CD4-positive, alpha-beta T cell (primary cell): ENCODE measurements around the gene POU2F3. TPM values are rescaled to one million over a fixed set of nuclear protein-coding genes. Genes with fewer than 3 reads are reported as not detected.

ENCODE experiments used
- ATAC-seq: fragments of 200-7000 bp; cut with Tn5 transposase; one replicate; pipeline ENCODE4 v1.10.0; 2022; ENCODE audit warnings: mild to moderate bottlenecking; ENCODE audit not compliant: poor library complexity
- CTCF ChIA-PET: fragments of 350-600 bp; sonication (Branson Sonifier 250); formaldehyde crosslinking; loops from one replicate; lab custom pipeline; 2021; ENCODE audit warnings: antibody characterized with exemption, inconsistent platforms; lab: Charles Lee
- POLR2A ChIA-PET: fragments of 350-600 bp; sonication (Branson Sonifier 250); formaldehyde crosslinking; loops from one replicate; lab custom pipeline; 2021; ENCODE audit warnings: antibody characterized with exemption, inconsistent platforms; lab: Charles Lee
- DNase-seq, 14 experiments: peaks; one replicate each; pipeline ENCODE4 v3.0.0-alpha.2; 2013 to 2020; ENCODE audit warnings: mixed read lengths in 2 of 14
- H3K27ac ChIP-seq, 2 donors: one replicate each; pipeline versions ENCODE4 v1.5.1 to v1.7.0; 2013; ENCODE audit warnings: low read length in 2 of 2, low read depth in 1 of 2, mild to moderate bottlenecking in 1 of 2
- H3K27me3 ChIP-seq, 2 experiments: 1 replicate in 1 of 2; 2 replicates in 1 of 2; pipeline versions ENCODE4 v1.6.1 to v1.7.0; 2013; ENCODE audit warnings: low read length in 2 of 2, control low read depth in 1 of 2, mild to moderate bottlenecking in 1 of 2, moderate library complexity in 1 of 2; ENCODE audit not compliant: insufficient read depth in 2 of 2, control insufficient read depth in 1 of 2
- H3K36me3 ChIP-seq: one replicate; pipeline ENCODE4 v1.6.1; 2013; ENCODE audit warnings: low read length, control low read depth; ENCODE audit not compliant: insufficient read depth
- H3K4me1 ChIP-seq: one replicate; pipeline ENCODE4 v1.6.1; 2013; ENCODE audit warnings: low read length, control low read depth; ENCODE audit not compliant: insufficient read depth
- H3K4me3 ChIP-seq: one replicate; pipeline ENCODE4 v1.5.1; 2013; ENCODE audit warnings: mild to moderate bottlenecking, low read length, moderate library complexity
- H3K9me3 ChIP-seq, 2 experiments: 1 replicate in 1 of 2; 2 replicates in 1 of 2; pipeline versions ENCODE4 v1.6.1 to v1.7.0; 2013; ENCODE audit warnings: low read length in 2 of 2, mild to moderate bottlenecking in 2 of 2, control low read depth in 1 of 2, moderate library complexity in 1 of 2; ENCODE audit not compliant: control insufficient read depth in 1 of 2, insufficient read depth in 1 of 2
- H3K27ac Mint-ChIP-seq: one replicate; pipeline ENCODE4 v1.8.0; 2020; ENCODE audit warnings: mixed read lengths
- H3K27me3 Mint-ChIP-seq: one replicate; pipeline ENCODE4 v1.8.0; 2021; ENCODE audit warnings: mixed read lengths
- H3K36me3 Mint-ChIP-seq: one replicate; pipeline ENCODE4 v1.8.0; 2021; ENCODE audit warnings: low read depth, mixed read lengths
- H3K4me1 Mint-ChIP-seq: one replicate; pipeline ENCODE4 v1.8.0; 2021; ENCODE audit warnings: low read depth, mixed read lengths
- H3K4me3 Mint-ChIP-seq: one replicate; pipeline ENCODE4 v1.8.0; 2020; ENCODE audit warnings: mild to moderate bottlenecking, mixed read lengths
- H3K9me3 Mint-ChIP-seq: one replicate; pipeline ENCODE4 v1.8.0; 2020; ENCODE audit warnings: mixed read lengths
- intact Hi-C, 2 experiments: fragments of 100-400 bp; cut with DNase I in 1 of 2; cut with micrococcal nuclease in 1 of 2; formaldehyde crosslinking; loops; one replicate each; pipeline versions ENCODE4 v1.15.1 to v1.9.0; 2023 to 2025; cut with DNase I, micrococcal nuclease
- total RNA-seq, 174 experiments: library from RNA in 2 of 174; stranded (reverse) in 2 of 174; gene quantifications; one replicate each; pipeline ENCODE4 v1.2.3 and lab custom pipeline; 2021 to 2026
- TF ChIP-seq, protein P1 (sequence below): fragments of 200-600 bp; IDR thresholded peaks from one replicate; pipeline ENCODE4 v1.8.0; 2022; ENCODE audit warnings: antibody characterized with exemption, mild to moderate bottlenecking

POU2F3 gene
- total RNA-seq, 2 experiments from 2014 or later: not detected

DNA sequence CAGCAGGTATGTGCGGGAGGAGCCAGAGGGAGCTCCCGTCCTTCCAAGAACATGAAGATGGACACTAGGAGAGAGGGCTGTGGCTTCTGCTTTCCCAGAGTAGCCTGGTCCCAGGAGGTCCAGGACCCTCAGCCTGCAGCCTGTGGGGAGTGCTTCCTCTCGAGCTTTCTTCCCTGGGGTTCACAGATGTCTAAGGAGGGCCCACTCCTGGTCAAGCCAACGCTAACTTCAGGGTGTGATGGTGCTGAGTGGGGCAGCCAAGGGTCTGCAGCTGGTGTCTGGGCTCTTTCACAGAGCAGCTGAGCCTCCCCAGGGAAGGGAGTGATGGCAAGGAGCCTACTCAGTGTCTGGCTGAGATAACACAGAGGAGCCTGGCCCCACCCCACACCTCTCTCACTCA is 3.3 kb downstream of the POU2F3 start:
- intact Hi-C loops: no loop called here
- CTCF ChIA-PET: no interaction called here

DNA sequence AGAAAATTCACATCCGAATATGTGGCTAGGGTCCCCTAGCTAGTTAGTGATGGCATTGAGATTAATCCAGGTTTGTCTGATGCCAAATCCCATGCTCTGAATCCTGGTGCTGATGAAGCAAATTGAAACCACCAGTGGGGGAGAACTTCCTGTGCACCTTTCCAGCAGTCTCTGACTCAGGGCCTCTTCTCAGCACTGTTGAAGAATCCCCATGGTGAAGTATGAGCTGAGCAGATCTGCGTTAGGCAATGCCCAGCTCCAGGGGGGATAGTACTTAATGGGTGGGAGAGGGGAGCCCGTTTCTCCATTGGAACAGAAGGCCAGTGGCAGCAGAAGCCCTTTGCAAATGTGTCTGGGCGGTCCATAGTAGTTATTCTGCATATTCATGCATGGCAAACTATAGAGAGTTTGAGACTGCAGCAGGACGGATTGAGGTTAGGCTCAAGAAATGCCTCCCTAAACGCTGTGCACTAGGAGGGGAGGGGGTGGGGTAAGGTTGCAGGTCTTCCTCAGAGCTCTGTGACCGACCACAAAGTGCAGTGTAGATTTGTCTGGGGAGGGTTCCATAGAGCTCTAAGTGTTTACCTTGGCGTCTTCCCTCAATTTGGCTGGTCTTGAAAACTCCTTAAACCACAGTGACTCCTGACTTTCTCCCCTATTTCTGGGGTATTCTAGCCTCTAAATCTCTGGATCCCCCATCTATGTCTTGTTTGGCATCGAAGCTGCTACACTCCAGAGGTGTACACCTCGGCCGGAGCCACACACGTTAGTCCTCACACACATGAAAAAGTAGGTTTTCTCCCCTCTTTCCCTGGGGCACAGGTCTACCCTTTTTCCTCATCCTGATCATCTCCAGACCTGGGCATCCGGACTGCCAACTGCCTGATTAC is 4.8 kb downstream of the POU2F3 start:
- intact Hi-C loops: no loop called here
- peaks cover 4% of the 10 kb centered on the region for H3K4me1 ChIP-seq
- Mint-ChIP-seq H3K9me3 (no peaks in the 10 kb centered on the region), H3K4me3 (no peak overlapping the region), H3K4me1 (no peaks in the 10 kb centered on the region), H3K27me3 (peaks cover 62% of the 10 kb centered on the region), H3K27ac (no peak overlapping the region), H3K36me3 (no peaks in the 10 kb centered on the region)
- H3K4me3 ChIP-seq: no peak overlapping the region
- H3K9me3 ChIP-seq: peaks cover 0 to 7% of the 10 kb centered on the region in 2 experiments
- H3K27me3 ChIP-seq: peaks cover 22 to 34% of the 10 kb centered on the region in 2 experiments
- ATAC-seq (no peak), DNase-seq (no peak)
- ChIA-PET POLR2A (no interaction called here), CTCF (no interaction called here)
- no peak overlapping the region for H3K27ac ChIP-seq
- no peaks in the 10 kb centered on the region for H3K36me3 ChIP-seq
- TF ChIP-seq, protein P1, sequence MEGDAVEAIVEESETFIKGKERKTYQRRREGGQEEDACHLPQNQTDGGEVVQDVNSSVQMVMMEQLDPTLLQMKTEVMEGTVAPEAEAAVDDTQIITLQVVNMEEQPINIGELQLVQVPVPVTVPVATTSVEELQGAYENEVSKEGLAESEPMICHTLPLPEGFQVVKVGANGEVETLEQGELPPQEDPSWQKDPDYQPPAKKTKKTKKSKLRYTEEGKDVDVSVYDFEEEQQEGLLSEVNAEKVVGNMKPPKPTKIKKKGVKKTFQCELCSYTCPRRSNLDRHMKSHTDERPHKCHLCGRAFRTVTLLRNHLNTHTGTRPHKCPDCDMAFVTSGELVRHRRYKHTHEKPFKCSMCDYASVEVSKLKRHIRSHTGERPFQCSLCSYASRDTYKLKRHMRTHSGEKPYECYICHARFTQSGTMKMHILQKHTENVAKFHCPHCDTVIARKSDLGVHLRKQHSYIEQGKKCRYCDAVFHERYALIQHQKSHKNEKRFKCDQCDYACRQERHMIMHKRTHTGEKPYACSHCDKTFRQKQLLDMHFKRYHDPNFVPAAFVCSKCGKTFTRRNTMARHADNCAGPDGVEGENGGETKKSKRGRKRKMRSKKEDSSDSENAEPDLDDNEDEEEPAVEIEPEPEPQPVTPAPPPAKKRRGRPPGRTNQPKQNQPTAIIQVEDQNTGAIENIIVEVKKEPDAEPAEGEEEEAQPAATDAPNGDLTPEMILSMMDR: no peak

More for the DNA sequence above, 3.3 kb downstream of the POU2F3 start:
- POLR2A ChIA-PET: no interaction called here
- Mint-ChIP-seq H3K9me3 (no peaks in the 10 kb centered on the region), H3K27me3 (peaks cover 74% of the 10 kb centered on the region), H3K4me1 (no peaks in the 10 kb centered on the region), H3K27ac (no peak overlapping the region), H3K36me3 (no peaks in the 10 kb centered on the region), H3K4me3 (no peak overlapping the region)
- H3K27me3 ChIP-seq: peaks cover 30 to 43% of the 10 kb centered on the region in 2 experiments
- no peaks in the 10 kb centered on the region for H3K36me3 ChIP-seq
- TF ChIP-seq, protein P1: no peak
- no peak overlapping the region for H3K4me3 ChIP-seq
- DNase-seq: no peak
- peaks cover 0 to 7% of the 10 kb centered on the region in 2 experiments for H3K9me3 ChIP-seq
- no peak for ATAC-seq
- H3K27ac ChIP-seq: no peak overlapping the region
- no peaks in the 10 kb centered on the region for H3K4me1 ChIP-seq

DNA sequence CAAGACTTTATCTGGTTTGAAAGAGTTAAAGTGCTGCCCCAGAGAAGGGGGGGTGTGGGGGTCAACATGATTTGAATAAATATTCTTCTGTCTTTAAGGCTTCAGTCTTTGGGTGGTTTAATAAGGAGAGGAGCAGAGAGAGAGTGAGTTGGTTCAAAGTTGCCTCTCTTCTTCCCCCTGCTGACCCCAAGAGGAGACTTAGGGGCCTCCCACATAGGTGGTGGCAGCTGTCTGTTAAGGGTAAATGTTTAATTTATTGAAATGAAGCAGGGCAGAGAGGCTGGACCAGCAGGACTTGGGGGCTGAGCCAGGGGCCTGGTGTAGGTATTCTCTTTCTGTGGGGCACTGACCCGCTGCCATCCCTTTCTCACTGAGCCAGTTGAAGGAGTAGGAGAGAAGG is 5.5 kb downstream of the POU2F3 start:
- no peaks in the 10 kb centered on the region for H3K9me3 Mint-ChIP-seq
- H3K4me1 ChIP-seq: peaks cover 4% of the 10 kb centered on the region
- H3K4me3 ChIP-seq: no peak overlapping the region
- peaks cover 65% of the 10 kb centered on the region for H3K27me3 Mint-ChIP-seq
- peaks cover 23 to 29% of the 10 kb centered on the region in 2 experiments for H3K27me3 ChIP-seq
- H3K27ac ChIP-seq: no peak overlapping the region
- TF ChIP-seq, protein P1: no peak
- POLR2A ChIA-PET: no interaction called here
- no peak overlapping the region for H3K4me3 Mint-ChIP-seq
- H3K27ac Mint-ChIP-seq: no peak overlapping the region
- H3K4me1 Mint-ChIP-seq: no peaks in the 10 kb centered on the region
- intact Hi-C loops: no loop called here
- DNase-seq (no peak), ATAC-seq (no peak)
- no peaks in the 10 kb centered on the region for H3K36me3 ChIP-seq
- H3K36me3 Mint-ChIP-seq: no peaks in the 10 kb centered on the region
- H3K9me3 ChIP-seq: peaks cover 0 to 4% of the 10 kb centered on the region in 2 experiments
- CTCF ChIA-PET: no interaction called here
